ENCODE data around the gene TTC21A. TPM values are rescaled to one million over a fixed set of nuclear protein-coding genes. Genes with fewer than 3 reads are reported as not detected.

The TTC21A gene
- total RNA-seq, 3 donors from 2014 or later = 6.2 to 11.1 (median 7.2) TPM

GRCh38 chr3:39143051-39143885 is 35.8 kb downstream of the TTC21A start:
- Histone ChIP-seq H3K4me3 (no peak overlapping the region), H3K9me3 (no peaks in the 10 kb centered on the region), H3K36me3 (ENCODE audit: low read depth) (no peaks in the 10 kb centered on the region), H3K4me1 (ENCODE audit: low read depth) (peaks cover 57% of the 10 kb centered on the region)
- no peak for TF ChIP-seq CTCF (IDR thresholded peaks at IDR 0.05)
- no peak for ATAC-seq
- intact Hi-C loops (cut with DNase I, micrococcal nuclease) = loop anchor here in 1 of 2 donors (5.0 kb wide), 1 partner anchor 39 kb away; no protein-coding TSS in a partner anchor
- DNase-seq = no peak

GRCh38 chr3:39144095-39144747 is 36.7 kb downstream of the TTC21A start:
- Histone ChIP-seq H3K4me3 (no peak overlapping the region), H3K36me3 (ENCODE audit: low read depth) (no peaks in the 10 kb centered on the region), H3K4me1 (ENCODE audit: low read depth) (peaks cover 66% of the 10 kb centered on the region), H3K9me3 (no peaks in the 10 kb centered on the region)
- no peak for TF ChIP-seq CTCF (IDR thresholded peaks at IDR 0.05)
- intact Hi-C loops (cut with DNase I, micrococcal nuclease) = loop anchor here in 1 of 2 donors (5.0 kb wide), 1 partner anchor 38 kb away; no protein-coding TSS in a partner anchor
- DNase-seq = peak in 1 of 3 donors; percentile 42
- no peak for ATAC-seq

- TF ChIP-seq CTCF (IDR thresholded peaks at IDR 0.05) = no peak
- H3K36me3 ChIP-seq (ENCODE audit: low read depth) = no peaks in the 10 kb centered on the region
- no peak for DNase-seq
- no peak for ATAC-seq
- no peaks in the 10 kb centered on the region for H3K9me3 ChIP-seq
- H3K4me1 ChIP-seq (ENCODE audit: low read depth) = peaks cover 72% of the 10 kb centered on the region
- intact Hi-C loops (cut with DNase I, micrococcal nuclease) = loop anchor here in 1 of 2 donors (5.0 kb wide), 1 partner anchor 37 kb away; no protein-coding TSS in a partner anchor
- H3K4me3 ChIP-seq = no peak overlapping the region
Observed at GRCh38 chr3:39144748-39145380, 37.4 kb downstream of the TTC21A start.

GRCh38 chr3:39146083-39146501 is 38.6 kb downstream of the TTC21A start:
- intact Hi-C loops (cut with DNase I, micrococcal nuclease) = no loop called here
- no peaks in the 10 kb centered on the region for H3K36me3 ChIP-seq (ENCODE audit: low read depth)
- peak; percentile 20 for TF ChIP-seq CTCF (IDR thresholded peaks at IDR 0.05)
- H3K9me3 ChIP-seq = no peaks in the 10 kb centered on the region
- no peak overlapping the region for H3K4me3 ChIP-seq
- H3K4me1 ChIP-seq (ENCODE audit: low read depth) = peaks cover 75% of the 10 kb centered on the region
- DNase-seq (peak; percentile 76 to 83 (median 80)), ATAC-seq (peak; percentile 47)

Data from mucosa of descending colon (tissue), 3 donors.